ES-I3 (cell line): ENCODE measurements around the gene PNRC1.
"Not testable (repeated sequence)": the region's sequence is repeated elsewhere in the genome, so short reads cannot be mapped to it uniquely, and the experiment has no call there.

Source experiments
- H3K36me3 ChIP-seq: 2 replicates; pipeline ENCODE4 v1.6.1; 2013; ENCODE audit warnings: mild to moderate bottlenecking, low read length, control low read depth, moderate library complexity; ENCODE audit not compliant: insufficient read depth
- H3K4me1 ChIP-seq: 2 replicates; pipeline ENCODE4 v1.6.1; 2013; ENCODE audit warnings: mild to moderate bottlenecking, control low read depth, low read length; ENCODE audit not compliant: insufficient read depth
- H3K9ac ChIP-seq: 2 replicates; pipeline ENCODE4 v1.6.1; 2013; ENCODE audit warnings: low read depth, mild to moderate bottlenecking, low read length, moderate library complexity
- H3K9me3 ChIP-seq: 2 replicates; pipeline ENCODE4 v1.6.1; 2013; ENCODE audit warnings: mild to moderate bottlenecking, low read length, moderate library complexity; ENCODE audit not compliant: control insufficient read depth, insufficient read depth

Gene PNRC1

DNA sequence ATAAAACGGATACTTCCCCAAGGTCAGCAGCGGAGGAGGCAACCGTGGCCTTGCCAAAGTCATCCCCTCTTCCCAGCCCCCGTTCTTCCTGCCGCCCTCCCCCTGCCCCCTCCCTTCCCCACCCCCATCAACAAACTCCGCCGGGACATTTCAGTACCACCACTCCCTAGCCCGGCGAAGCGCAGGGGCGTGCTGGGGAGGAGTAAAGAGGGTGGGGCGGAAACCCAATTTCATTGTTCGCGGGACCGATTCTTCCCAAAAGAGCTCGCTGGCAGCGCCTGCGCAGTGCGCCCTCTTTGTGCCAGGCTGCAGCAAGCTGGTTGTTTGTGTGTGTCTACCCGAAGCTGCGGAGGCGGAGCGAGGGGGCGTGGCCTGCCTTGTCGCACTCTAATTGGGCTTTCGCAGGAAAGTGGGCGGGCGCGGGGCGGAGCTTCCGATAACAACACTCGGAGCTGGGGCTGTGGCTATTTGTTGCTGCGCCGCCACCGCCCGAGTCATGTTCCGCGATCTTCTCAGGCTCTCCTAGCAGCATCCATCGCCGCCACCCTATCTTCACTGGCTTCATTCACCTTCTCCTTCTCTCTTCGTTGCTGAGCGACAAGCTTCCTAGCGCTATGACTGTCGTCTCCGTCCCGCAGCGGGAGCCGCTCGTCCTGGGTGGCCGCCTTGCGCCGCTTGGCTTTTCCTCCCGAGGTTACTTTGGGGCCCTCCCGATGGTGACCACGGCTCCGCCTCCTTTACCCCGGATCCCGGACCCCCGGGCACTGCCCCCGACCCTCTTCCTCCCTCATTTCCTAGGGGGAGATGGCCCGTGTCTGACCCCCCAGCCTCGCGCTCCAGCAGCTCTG lies at the start of gene PNRC1:
Gene PNRC1, plus strand, starts transcription at position 471 of the 848 bp plus-strand sequence. Its CDS starts 144 bp downstream, at position 615.
- Histone ChIP-seq H3K9me3 (no peaks in the 10 kb centered on the region), H3K9ac (peak within 1 kb of the TSS; percentile 91), H3K36me3 (no peaks in the 10 kb centered on the region), H3K4me1 (peaks cover 11% of the 10 kb centered on the region)

DNA sequence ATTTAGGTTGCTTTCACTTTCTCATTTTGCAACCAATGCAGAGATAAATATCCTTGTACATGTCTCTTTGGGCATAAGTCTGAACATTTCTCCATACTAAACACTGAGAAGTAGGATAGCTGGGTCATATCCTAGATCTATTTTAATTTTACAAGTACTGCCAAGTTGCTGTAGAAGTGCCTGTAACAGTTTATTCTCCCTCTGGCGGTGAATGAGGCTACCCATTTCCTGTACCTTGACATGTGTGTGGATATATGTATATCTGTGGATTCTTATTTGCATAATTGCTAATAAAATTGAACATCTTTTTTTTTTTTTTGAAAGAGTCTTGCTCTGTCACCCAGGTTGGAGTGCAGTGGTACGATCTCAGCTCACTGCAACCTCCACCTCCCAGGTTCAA lies 48.0 kb upstream of the PNRC1 start:
- peaks cover 16% of the 10 kb centered on the region for H3K4me1 ChIP-seq
- no peaks in the 10 kb centered on the region for H3K36me3 ChIP-seq
- H3K9ac ChIP-seq, result no peak overlapping the region

DNA sequence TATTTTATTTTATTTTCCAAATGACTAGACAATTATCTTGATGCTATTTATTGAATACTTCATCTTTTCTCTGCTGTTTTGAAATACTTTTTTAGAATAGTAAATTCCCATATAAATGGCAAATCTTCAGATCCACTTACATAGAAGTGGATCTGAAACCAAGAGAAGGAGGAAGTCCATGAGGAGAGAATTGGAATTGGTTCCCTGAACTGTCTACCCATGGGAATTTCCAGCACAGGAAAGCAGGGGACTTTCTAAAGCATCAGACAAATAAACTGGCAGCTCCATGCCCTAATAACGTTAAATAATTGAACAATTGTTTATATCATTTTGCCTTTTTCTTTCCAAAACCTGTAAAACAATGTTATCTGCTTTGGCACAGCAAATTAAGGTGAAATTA lies 47.1 kb upstream of the PNRC1 start:
- Histone ChIP-seq H3K36me3 (no peaks in the 10 kb centered on the region), H3K9me3 (peaks cover 5% of the 10 kb centered on the region; the same call in 1 of the 2 replicates), H3K4me1 (peaks cover 16% of the 10 kb centered on the region), H3K9ac (no peak overlapping the region)

More for the DNA sequence above, 48.0 kb upstream of the PNRC1 start:
- H3K9me3 ChIP-seq, result peaks cover 5% of the 10 kb centered on the region; the same call in 1 of the 2 replicates

DNA sequence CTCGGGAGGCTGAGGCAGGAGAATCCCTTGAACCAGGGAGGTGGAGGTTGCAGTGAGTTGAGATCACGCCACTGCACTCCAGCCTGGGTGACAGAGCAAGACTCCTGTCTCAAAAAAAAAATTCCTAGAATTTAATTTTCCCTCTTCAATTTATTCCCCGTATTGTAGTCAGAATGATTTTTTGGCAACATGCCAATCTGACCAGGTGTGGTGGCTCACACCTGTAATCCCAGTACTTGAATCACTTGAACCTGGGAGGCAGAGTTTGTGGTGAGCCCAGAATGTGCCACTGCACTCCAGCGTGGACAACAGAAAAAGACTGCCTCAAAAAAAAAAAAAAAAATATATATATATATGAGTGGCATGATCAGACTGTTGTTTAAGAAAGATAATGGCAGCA lies 46.4 kb upstream of the PNRC1 start:
- H3K4me1 ChIP-seq, result peaks cover 16% of the 10 kb centered on the region
- H3K36me3 ChIP-seq, H3K9ac ChIP-seq, H3K9me3 ChIP-seq: not testable (repeated sequence)

DNA sequence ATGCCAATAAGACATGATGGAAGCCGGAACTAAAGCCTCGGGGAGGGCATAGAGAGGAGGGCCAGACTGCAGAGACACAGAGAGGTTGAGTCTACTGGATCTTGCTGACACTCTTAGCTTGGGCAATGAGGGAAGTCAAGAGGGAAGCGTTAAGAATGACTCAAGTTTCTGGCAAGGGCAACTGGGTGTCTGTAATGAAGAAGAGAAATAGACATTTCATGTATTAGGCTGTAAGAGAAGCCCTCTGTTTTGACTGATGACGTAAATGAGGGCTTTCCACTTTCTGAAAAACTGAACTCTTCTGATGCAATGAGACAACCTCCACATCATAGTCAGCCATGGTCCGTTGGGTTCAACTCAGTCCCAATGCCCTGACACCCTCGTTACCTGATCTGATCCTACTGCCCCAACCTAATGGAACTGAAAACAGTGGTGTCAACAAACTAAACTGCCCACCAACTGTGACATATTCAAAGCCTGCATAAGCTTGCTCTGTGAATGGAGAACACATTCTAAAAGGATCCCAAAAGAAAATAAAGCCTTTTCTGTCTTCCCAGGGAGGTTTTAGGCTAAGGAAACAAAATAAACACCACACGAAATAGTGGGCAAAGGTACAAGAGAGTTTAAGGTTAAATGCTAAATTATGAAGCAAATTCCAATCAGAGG lies 45.8 kb upstream of the PNRC1 start:
- H3K9ac ChIP-seq, result no peak overlapping the region

DNA sequence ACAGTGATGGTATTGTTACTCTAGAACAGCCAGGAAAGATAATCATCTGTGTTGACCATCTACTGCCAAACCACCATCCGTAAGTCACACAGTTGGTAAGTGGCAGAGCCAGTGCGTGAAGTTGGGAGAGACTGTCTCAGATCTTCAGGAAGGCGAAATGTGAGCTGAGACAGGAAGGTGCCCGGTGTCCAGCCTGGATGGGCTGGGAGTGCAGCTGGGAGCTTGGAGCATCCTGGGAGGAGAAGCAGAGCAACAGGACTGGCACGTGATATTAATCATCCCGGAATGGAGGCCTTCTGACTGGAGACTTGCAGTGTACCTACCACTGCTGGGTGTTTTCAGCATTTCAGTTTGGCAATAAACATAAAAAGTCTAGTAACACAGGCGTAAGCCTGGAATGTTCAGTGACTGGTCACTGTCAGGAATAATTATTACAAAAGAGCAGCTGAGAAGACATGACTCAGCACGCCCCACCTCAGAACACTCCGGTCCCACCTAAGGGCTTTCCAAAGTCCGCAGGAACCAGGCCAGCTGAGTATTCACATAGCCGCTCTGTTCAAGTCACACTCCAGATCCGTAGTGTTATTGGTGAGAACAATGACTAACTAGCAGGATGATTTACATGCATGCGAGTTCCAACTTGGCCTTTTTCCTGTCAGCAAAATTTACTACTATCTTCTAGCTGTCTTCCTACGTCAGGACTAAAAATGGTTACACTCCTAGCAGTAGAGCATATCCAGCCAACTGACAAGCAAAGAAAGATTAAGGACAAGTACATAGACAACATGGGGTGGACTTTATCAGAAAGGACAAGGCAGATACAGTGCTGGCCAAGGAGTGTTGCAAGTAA lies 45.1 kb upstream of the PNRC1 start:
- H3K4me1 ChIP-seq, result peaks cover 16% of the 10 kb centered on the region
- no peaks in the 10 kb centered on the region for H3K36me3 ChIP-seq
- H3K9me3 ChIP-seq, result peaks cover 5% of the 10 kb centered on the region; the same call in 1 of the 2 replicates
- no peak overlapping the region for H3K9ac ChIP-seq

More for the DNA sequence above, 45.8 kb upstream of the PNRC1 start:
- Histone ChIP-seq H3K4me1 (peaks cover 16% of the 10 kb centered on the region), H3K36me3 (no peaks in the 10 kb centered on the region), H3K9me3 (peaks cover 5% of the 10 kb centered on the region; the same call in 1 of the 2 replicates)

DNA sequence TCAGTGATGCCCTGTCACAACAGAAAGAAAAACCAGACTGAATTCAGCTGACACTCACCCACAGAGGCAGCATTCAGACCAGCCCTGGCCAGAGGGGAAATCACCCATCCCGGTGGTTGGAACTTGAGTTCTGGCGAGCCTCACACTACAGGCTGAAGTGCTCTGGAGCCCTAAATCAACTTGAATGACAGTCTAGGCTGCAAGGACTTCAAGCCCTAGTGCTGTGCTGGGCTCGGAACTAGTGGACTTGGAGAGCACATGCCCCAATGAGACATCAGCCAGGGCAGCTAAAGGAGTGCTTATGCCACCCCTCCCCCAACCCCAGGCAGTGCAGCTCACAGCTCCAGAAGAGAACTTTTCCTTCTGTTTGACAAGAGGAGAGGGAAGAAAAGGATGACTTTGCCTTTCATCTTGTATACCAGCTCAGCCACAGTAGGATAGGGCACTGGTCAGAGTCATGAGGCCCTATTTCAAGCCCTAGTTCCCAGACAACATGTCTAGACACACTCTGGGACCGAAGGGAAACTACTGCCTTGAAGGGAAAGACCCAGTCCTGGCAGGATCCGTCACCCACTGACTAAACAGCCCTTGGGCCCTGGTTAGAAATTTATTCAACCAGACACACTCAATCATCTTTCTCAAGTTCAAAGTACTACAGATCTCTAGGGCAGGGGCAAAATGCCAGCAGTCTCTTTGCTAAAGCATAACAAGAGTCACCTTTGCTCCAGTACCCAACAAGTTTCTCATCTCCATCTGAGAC lies 43.2 kb upstream of the PNRC1 start:
- H3K36me3 ChIP-seq, result no peaks in the 10 kb centered on the region
- H3K9me3 ChIP-seq, result peaks cover 5% of the 10 kb centered on the region; the same call in 1 of the 2 replicates
- no peak overlapping the region for H3K9ac ChIP-seq
- H3K4me1 ChIP-seq, result peaks cover 16% of the 10 kb centered on the region

DNA sequence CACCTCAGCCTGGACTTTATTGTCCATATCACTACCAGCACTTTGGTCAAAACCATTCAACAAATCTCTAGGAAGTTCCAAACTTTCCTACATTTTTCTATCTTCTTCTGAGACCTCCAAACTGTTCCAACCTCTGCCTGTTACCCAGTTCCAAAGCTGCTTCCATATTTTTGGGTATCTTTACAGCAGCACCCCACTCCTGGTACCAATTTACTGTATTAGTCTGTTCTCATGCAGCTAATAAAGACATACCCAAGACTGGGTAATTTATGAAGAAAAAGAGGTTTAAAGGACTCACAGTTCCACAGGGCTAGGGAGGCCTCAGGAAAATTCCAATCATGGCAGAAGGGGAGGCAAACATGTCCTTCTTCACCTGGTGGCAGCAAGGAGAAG lies 42.7 kb upstream of the PNRC1 start:
- H3K36me3 ChIP-seq, H3K9ac ChIP-seq, H3K9me3 ChIP-seq: not testable (repeated sequence)
- peaks cover 16% of the 10 kb centered on the region for H3K4me1 ChIP-seq

DNA sequence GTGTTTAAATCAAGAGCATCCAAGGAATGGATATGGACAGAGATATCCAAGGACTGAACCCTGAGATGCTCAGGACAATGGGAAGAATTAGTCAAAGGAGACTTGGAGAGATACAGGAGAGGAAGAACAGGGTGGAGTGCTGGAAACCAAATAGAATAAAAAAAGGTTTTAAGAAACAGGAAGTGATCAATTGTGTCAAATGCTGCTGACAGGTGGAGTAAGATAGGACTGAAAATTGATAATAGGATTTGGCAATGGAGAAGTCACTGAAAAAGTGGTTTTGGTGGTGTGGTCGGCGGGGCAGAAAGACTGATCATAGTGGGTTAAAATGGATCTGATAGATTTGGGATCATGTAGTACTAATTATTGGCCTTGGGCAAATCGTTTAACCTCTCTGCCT lies 37.9 kb upstream of the PNRC1 start:
- no peaks in the 10 kb centered on the region for H3K36me3 ChIP-seq
- no peaks in the 10 kb centered on the region for H3K9me3 ChIP-seq
- peaks cover 5% of the 10 kb centered on the region; the same call in 1 of the 2 replicates for H3K4me1 ChIP-seq
- no peak overlapping the region for H3K9ac ChIP-seq

DNA sequence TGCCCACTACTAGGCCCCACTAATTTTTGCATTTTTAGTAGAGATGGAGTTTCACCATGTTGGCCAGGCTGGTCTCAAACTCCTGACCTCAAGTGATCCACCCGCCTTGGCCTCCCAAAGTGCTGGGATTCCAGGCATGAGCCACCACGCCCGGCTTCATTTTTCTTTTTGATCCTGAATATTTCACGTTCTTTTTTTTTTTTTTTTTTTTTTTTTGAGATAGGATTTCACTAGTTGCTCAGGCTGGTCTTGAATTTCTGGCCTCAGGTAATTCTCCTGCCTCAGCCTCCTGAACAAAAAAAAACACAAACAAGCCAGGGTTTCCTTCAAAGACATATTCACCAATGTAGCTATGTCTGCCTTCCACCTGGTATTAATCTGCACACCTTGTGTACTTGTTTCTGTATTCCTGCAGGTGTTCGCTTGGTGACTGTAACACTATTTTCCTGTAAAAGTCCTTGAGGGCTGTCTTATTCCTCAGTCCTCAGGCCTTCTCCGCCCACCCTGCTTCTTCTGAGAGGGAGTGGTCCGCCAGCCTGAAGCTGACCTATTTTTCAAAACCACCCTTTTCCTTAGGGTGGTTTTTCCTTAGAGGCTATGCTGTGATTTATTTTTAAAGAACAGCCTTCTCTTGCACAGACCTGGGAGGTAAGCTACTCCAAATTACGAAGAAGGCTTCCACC lies 36.1 kb upstream of the PNRC1 start:
- peaks cover 12% of the 10 kb centered on the region for H3K4me1 ChIP-seq
- no peaks in the 10 kb centered on the region for H3K36me3 ChIP-seq
- H3K9me3 ChIP-seq, result no peaks in the 10 kb centered on the region
- H3K9ac ChIP-seq, result no peak overlapping the region

DNA sequence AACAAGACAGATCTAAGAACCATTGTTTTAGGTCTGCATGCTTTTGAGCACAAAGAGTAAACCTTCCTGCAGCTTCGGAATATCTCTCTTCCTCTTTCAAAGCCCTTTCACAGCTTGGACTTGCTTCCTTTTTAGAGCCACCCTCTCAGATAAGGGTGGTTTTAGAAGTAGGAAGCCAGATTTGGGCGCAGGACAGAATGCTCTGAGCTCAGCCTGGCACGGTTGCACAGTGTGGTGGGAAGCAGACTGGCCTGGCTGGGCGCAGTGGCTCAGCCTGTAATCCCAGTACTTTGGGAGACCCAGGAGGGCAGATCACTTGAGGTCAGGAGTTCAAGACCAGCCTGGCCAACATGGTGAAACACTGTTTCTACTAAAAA lies 35.6 kb upstream of the PNRC1 start:
- H3K9ac ChIP-seq, result no peak overlapping the region
- H3K36me3 ChIP-seq, result no peaks in the 10 kb centered on the region
- no peaks in the 10 kb centered on the region for H3K9me3 ChIP-seq
- H3K4me1 ChIP-seq, result peaks cover 12% of the 10 kb centered on the region

DNA sequence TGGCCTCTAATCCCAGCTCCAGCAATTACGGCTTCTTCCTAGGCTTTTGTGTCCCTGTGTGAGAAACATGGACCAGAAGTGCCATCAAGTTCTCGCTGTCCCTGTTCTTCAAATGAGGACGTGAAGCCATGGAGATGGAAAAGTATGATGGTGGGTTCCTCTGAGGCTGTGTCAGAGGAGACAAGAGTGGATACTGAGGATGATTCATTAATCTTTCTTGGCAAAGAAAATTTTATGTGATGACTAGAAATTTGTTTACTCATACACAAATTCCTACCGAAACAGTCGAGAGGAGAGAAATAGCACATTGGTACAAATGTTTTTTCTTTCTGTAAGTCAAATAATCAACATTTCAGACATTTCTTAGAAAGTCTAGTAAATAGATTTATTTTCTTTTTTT lies 35.0 kb upstream of the PNRC1 start:
- Histone ChIP-seq H3K9me3 (no peaks in the 10 kb centered on the region), H3K9ac (no peak overlapping the region), H3K4me1 (peaks cover 12% of the 10 kb centered on the region), H3K36me3 (no peaks in the 10 kb centered on the region)

DNA sequence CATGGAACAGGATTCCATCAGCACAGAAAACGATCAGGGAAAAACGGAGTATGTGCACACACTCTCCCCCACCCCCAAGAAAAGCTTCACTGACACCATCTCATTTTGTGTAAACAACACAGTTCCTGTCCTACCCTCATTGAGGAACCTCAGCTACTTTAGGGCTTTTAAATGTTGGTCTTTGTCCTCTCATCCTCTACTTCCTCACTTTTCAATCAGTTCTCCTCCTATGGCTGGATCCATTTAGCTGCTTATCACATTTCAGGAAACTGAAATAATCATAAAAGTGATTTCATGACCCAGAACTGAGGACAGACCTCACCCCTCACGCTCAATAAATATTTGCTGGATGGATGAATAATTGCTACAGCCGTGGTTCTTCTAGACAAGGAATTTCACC lies 33.1 kb upstream of the PNRC1 start:
- H3K9ac ChIP-seq, result no peak overlapping the region
- peaks cover 12% of the 10 kb centered on the region for H3K4me1 ChIP-seq
- H3K9me3 ChIP-seq, result no peaks in the 10 kb centered on the region
- H3K36me3 ChIP-seq, result no peaks in the 10 kb centered on the region
